Subcutaneous adipose tissue (tissue), 4 donors: ENCODE measurements around the gene USP21. TPM values are rescaled to one million over a fixed set of nuclear protein-coding genes. Genes with fewer than 3 reads are reported as not detected.

ENCODE experiments used
- total RNA-seq, 4 donors: library from RNA; depleted of rRNA; stranded (reverse); fragments of >200 nt; gene quantifications; one replicate each; pipeline ENCODE4 v1.1.0, GENCODE V29; 2016
- TF ChIP-seq, protein P1 (sequence below): fragments of 450-650 bp; IDR thresholded peaks from one replicate; pipeline ENCODE4 v1.5.1; 2016; ENCODE audit warnings: low read depth, mild to moderate bottlenecking, control low read depth, antibody characterized with exemption, moderate library complexity

USP21 gene
- total RNA-seq, 4 donors from 2014 or later: 8.8 to 19.6 (median 11.0) TPM

DNA sequence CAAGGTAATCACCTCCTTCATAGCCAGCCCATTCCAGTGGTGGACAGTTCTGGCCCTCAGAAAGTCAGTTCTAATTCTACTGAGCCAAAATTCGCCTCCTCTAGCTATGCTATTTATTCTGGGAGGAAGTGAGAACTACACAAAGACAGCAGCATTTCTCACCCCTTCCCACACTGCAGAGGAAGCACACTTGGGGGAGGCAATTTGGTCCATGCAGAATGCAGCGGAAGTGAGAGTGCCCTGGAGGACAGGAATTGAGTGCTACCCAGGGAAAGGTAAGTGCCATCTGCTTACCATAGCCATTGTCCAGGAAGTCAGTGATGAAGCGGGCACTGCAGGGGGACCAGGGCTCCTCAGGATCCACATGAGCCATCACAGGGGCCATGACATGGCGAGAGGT lies 35.9 kb downstream of the USP21 start:
- TF ChIP-seq, protein P1, sequence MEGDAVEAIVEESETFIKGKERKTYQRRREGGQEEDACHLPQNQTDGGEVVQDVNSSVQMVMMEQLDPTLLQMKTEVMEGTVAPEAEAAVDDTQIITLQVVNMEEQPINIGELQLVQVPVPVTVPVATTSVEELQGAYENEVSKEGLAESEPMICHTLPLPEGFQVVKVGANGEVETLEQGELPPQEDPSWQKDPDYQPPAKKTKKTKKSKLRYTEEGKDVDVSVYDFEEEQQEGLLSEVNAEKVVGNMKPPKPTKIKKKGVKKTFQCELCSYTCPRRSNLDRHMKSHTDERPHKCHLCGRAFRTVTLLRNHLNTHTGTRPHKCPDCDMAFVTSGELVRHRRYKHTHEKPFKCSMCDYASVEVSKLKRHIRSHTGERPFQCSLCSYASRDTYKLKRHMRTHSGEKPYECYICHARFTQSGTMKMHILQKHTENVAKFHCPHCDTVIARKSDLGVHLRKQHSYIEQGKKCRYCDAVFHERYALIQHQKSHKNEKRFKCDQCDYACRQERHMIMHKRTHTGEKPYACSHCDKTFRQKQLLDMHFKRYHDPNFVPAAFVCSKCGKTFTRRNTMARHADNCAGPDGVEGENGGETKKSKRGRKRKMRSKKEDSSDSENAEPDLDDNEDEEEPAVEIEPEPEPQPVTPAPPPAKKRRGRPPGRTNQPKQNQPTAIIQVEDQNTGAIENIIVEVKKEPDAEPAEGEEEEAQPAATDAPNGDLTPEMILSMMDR: no peak

DNA sequence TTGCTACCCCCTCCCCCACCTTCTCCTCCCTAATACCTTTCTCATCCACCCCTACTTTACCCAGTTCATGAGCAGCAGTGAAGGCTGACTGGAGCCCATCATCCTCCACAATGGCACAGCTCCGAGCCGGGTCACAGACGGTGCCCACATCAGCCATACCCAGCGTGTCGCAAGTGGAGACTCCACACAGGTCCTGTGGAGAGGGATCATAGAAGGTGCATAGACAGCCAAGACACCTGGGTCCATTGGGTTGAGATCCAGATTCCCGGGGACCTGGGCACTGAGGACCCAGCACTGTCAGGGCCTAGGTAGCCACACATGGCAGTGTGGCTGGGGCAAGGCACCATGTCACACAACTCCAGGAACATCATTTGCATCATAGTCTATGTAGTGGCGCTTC lies 36.8 kb downstream of the USP21 start:
- TF ChIP-seq, protein P1: no peak

GRCh38 chr1:161196521-161197451 lies 37.5 kb downstream of the USP21 start:
- TF ChIP-seq, protein P1: no peak

- TF ChIP-seq, protein P1: no peak
These were observed 38.4 kb downstream of the USP21 start for GRCh38 chr1:161197560-161198193.

- TF ChIP-seq, protein P1: no peak
These were observed 39.0 kb downstream of the USP21 start for GRCh38 chr1:161198194-161198896.

DNA sequence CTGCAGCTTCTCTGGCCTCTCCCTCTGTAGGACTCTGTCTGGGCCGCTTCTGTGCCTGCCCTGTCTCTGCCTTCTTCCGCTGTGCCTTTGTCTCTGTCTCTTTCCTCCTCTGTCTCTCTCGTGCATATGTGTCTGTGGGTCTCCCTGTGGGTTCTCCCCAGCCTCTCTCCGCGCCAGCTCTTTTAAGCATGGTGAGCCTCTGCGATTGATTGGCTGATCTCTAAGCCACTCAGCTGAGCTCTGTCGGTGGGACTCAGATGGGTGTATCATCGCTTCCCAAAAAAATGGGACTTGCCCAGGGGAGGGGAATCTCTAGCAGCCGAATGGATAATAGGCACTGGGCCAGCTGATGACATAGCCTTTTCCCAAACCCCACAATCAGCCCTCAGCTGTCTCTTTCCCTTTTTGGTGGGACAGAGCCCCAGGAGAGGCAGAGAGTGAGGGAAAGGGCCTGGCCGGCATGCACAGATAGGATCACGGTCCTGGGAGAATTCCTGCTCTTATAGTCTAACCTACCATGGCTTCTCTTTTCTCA lies 39.7 kb downstream of the USP21 start, which contains the start of gene ADAMTS4:
Gene ADAMTS4, minus strand, starts transcription at position 158 of the 535 bp plus-strand sequence. CDS start 427 bp downstream, outside the sequence.
- TF ChIP-seq, protein P1: no peak
